ENCODE data around the gene ACKR1. TPM values are rescaled to one million over a fixed set of nuclear protein-coding genes. Genes with fewer than 3 reads are reported as not detected.

Gene ACKR1, protein sequence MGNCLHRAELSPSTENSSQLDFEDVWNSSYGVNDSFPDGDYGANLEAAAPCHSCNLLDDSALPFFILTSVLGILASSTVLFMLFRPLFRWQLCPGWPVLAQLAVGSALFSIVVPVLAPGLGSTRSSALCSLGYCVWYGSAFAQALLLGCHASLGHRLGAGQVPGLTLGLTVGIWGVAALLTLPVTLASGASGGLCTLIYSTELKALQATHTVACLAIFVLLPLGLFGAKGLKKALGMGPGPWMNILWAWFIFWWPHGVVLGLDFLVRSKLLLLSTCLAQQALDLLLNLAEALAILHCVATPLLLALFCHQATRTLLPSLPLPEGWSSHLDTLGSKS
- polyA plus RNA-seq (2012; ENCODE audit: insufficient read depth, insufficient read length, low read depth), result not detected

DNA sequence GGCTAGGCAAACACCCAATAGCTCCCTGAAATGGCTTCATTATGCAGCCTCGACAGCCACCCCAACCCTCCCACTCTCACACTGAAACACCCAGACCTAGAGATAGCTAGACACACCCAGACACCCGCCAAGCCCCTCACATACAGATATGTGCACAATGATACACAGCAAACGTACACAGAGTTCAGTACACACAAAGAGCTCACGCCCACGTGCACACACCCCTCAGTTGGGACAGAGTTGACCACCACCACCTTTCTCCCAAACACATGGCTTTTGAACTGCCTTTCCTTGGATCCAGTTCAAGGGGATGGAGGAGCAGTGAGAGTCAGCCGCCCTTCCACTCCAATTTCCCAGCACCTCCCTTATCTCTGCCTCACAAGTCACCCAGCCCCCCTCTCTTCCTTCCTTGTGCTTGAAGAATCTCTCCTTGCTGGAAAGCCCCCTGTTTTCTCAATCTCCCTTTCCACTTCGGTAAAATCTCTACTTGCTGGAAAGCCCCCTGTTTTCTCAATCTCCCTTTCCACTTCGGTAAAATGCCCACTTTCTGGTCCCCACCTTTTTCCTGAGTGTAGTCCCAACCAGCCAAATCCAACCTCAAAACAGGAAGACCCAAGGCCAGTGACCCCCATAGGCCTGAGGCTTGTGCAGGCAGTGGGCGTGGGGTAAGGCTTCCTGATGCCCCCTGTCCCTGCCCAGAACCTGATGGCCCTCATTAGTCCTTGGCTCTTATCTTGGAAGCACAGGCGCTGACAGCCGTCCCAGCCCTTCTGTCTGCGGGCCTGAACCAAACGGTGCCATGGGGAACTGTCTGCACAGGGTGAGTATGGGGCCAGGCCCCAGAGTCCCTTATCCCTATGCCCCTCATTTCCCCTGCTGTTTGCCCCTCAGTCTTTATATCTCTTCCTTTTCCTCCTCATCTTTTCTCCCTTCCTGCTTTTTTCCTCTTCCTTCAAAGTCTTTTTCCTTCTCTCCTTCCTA, at the start of gene ACKR1:
Gene ACKR1, plus strand, starts transcription at position 715 of the 981 bp plus-strand sequence. Its CDS starts 85 bp downstream, at position 800.
- H3K4me1 ChIP-seq, result no peaks in the 10 kb centered on the region
- DNase-seq, result no peak
- TF ChIP-seq, protein P1, sequence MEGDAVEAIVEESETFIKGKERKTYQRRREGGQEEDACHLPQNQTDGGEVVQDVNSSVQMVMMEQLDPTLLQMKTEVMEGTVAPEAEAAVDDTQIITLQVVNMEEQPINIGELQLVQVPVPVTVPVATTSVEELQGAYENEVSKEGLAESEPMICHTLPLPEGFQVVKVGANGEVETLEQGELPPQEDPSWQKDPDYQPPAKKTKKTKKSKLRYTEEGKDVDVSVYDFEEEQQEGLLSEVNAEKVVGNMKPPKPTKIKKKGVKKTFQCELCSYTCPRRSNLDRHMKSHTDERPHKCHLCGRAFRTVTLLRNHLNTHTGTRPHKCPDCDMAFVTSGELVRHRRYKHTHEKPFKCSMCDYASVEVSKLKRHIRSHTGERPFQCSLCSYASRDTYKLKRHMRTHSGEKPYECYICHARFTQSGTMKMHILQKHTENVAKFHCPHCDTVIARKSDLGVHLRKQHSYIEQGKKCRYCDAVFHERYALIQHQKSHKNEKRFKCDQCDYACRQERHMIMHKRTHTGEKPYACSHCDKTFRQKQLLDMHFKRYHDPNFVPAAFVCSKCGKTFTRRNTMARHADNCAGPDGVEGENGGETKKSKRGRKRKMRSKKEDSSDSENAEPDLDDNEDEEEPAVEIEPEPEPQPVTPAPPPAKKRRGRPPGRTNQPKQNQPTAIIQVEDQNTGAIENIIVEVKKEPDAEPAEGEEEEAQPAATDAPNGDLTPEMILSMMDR (IDR thresholded peaks at IDR 0.05; ENCODE audit: low read depth, low read length), result no peak
- H3K36me3 ChIP-seq, result no peaks in the 10 kb centered on the region
- no peaks in the 10 kb centered on the region for H3K9me3 ChIP-seq
- no peaks in the 10 kb centered on the region; the same call in 1 of the 2 replicates for H3K27me3 ChIP-seq
- no peak within 1 kb of the TSS for H3K4me3 ChIP-seq (ENCODE audit: low read depth, low read length)

DNA sequence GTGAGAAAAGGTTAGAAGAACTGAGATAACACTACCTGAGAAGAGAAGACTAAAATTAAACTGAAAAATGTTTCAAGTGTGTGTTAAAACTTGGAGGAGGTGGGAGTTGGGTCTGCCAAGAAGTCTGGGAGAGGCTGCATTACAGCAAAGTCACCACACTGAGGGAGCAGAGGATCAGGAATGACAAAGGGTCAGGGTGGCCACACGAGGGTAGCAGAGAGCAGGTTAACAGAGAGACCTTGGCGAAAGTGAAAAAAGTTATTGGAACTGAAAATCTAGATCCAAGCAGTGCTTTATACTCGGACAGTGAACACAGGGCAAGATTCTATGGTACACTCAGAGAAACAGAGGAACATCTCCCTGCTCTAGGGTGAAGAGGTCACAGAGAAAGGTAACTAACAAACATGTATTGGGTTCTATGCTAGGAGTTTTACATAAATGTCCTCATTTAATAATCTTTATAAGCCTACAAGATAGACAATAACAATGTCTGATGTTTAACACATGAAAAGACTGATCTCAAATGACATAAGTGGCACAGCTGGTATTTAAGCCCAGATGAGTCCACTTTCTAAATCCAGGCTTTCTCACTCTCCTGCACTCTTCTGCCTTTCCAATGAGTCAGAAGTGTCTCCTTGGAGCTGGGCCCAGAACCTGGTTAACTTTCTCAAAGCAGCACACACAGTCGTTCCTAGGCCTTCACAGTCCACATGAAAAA, 43.5 kb upstream of the ACKR1 start:
- Histone ChIP-seq H3K36me3 (no peaks in the 10 kb centered on the region), H3K4me1 (no peaks in the 10 kb centered on the region), H3K27me3 (peaks cover 4% of the 10 kb centered on the region; the same call in 1 of the 2 replicates), H3K9me3 (no peaks in the 10 kb centered on the region), H3K4me3 (ENCODE audit: low read depth, low read length) (no peak overlapping the region)
- DNase-seq, result peak; percentile 72
- TF ChIP-seq, protein P1 (IDR thresholded peaks at IDR 0.05; ENCODE audit: low read depth, low read length), result peak; percentile 98

DNA sequence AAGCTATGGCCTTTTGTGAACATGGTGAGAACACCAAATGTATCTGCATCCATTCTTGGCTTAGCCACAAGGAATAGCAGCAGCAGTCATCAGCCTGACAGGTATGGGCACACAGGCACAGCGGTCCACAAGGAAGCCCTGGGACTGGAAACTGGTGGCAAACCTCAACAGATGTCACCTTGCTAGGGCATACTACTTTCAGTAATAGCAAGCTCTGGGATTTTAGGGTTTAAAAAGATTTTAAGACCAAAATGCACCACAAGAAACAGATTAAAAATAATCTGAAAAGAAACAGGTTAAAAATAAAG, 43.0 kb upstream of the ACKR1 start:
- Histone ChIP-seq H3K4me3 (ENCODE audit: low read depth, low read length) (no peak overlapping the region), H3K4me1 (no peaks in the 10 kb centered on the region), H3K9me3 (no peaks in the 10 kb centered on the region), H3K27me3 (peaks cover 4% of the 10 kb centered on the region; the same call in 1 of the 2 replicates), H3K36me3 (no peaks in the 10 kb centered on the region)
- DNase-seq, result no peak
- TF ChIP-seq, protein P1 (IDR thresholded peaks at IDR 0.05; ENCODE audit: low read depth, low read length), result no peak

DNA sequence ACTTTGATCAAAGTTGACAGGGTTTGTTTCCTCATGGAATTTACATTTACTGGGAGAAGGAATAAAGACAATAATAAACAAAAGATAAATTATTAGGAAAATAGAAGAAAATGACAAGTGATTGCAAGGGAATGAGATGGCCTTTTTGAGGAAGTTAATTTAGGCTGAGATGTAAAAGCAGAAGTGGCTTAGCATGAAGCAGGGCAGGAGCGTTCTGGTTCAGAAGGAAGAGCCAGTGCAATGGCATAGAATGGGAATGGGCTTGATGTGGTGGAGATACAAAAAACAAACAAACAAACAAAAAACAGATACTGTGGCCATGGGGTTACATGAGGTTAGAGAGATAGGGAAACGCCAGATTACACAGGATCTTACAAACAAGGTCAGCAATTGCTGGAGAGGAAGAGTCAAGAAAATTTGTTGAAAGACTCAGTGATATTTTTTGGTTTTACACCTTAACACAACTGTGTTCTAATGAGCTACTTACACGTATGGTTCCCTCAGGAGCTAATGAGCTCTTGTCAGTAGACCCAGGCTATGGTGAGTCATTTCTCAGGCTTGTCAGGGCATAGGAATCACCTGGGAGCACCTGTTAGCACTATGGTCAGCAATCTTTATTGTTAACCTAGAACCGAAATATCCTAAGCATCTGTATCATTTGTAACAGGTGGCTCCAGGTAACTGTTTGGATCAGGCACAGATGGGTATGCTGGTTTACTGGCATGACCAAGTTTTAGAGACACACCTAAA, 42.0 kb upstream of the ACKR1 start:
- DNase-seq, result no peak
- Histone ChIP-seq H3K4me3 (ENCODE audit: low read depth, low read length) (no peak overlapping the region), H3K36me3 (no peaks in the 10 kb centered on the region), H3K9me3 (no peaks in the 10 kb centered on the region), H3K4me1 (no peaks in the 10 kb centered on the region), H3K27me3 (peaks cover 4% of the 10 kb centered on the region; the same call in 1 of the 2 replicates)
- TF ChIP-seq, protein P1 (IDR thresholded peaks at IDR 0.05; ENCODE audit: low read depth, low read length), result no peak

DNA sequence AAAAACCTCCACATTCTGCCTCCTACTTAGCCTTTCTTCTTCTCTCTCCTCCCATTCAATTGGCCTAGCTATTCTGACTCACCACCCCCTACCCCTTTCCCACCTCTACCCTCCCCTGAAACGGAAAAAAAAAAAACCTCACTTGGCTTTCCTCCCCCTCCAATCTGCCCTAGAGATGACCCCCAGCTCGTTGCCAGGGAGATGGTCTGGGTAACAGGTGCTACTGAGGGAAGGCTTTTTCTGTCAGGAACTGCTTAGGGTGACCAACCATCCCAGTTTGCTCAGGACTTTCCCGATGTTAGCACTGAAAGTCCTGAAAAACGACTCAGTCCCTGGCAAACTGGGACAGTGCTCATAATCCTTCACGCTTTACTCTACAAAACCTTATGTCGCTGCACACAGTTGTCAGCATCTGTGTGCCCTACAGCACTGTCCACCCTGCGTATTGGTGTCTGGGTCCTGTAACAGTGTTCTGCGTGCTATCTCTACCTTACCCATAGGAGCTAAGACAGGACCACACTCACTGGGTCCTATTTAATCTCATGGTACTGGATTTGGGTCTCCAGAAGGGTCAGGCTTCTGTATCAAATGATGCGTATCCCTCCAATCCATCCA, 41.0 kb upstream of the ACKR1 start:
- H3K27me3 ChIP-seq, result peaks cover 4% of the 10 kb centered on the region; the same call in 1 of the 2 replicates
- no peaks in the 10 kb centered on the region for H3K9me3 ChIP-seq
- H3K4me1 ChIP-seq, result no peaks in the 10 kb centered on the region
- DNase-seq, result no peak
- no peaks in the 10 kb centered on the region for H3K36me3 ChIP-seq
- no peak overlapping the region for H3K4me3 ChIP-seq (ENCODE audit: low read depth, low read length)
- TF ChIP-seq, protein P1 (IDR thresholded peaks at IDR 0.05; ENCODE audit: low read depth, low read length), result no peak

Measured in BE2C (cell line).